DMS 273 (cell line): ENCODE data around the gene CDCP2.
"Not testable (repeated sequence)": the region's sequence is repeated elsewhere in the genome, so short reads cannot be mapped to it uniquely, and the experiment has no call there.

Source experiments
- DNase-seq: peaks from one replicate; lab custom pipeline; 2025; ENCODE audit not compliant: unreplicated experiment; lab: John Stamatoyannopoulos, UW

The CDCP2 gene

DNA sequence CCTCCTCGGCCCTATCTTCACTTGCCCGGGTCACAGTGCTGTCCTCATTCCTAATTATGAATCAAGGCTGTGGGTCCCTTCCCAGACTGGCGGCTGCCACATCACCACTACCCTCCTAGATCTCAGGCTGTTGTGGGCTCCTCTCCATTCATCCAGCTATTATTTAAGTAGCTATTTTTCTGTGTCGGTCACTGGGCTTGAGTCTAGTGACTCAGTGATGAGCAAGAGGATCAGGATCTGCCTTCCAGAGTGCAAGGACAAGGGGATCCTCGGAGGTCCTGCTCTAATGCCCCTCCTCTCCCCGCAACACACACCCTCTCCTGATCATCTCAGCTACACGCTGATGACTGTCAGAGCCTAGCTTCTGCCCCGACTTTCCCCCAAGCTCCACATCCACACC lies 34.1 kb downstream of the CDCP2 start:
- no peak for DNase-seq

DNA sequence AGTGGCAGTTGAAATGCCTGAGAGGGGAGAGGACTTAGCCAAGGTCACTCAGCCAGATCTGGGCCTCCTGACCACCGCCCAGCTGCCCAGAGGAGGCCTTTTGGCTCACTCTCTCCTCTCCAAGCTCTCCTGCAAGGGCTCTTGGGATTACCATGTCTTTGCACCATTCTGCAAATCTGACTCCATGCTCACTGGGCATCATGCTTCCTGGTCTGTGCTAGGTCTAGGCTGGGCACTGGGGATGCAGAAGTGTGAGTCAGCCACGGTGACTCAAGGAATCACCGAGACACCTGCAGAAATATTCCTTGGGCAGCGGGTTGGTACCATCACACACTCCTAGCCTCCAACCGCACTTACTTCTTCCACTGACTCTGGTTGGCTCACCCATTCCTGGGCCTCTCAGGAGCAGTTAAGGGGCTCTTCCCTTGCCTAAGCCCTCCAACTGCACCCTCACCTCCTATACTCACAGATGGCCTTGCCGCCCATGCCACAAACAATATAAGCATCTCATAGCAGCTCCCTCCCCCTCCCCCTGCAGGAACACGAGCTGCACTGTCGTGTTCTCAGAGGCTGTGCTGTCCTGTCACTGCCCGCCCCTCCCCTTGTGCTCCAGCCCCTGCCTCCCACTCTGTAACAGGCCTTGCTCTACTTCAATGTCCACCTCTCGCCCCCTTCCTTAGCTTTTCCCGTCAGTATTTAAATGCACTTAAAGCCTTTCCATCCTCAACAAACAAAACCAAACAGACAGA lies 34.8 kb downstream of the CDCP2 start:
- DNase-seq: no peak

DNA sequence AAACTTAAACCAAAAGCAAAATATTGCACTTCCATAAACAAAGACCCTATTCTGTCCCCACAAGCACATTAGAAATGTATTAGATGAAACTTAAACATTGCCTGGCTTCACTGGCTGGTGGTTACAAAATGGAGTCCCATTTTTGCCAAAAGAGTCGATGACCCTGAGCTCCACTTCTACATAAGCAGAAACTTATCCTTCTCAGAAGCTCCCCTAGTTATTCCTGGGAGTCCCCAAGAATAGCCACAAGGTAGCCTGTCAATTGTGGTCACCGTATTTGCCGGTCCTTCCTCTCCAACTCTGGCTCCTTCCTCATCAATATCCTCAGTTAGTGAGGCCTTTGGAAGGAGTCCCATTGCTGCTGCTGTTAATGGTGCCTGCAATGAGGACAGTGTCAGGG lies 37.3 kb downstream of the CDCP2 start:
- no peak for DNase-seq

DNA sequence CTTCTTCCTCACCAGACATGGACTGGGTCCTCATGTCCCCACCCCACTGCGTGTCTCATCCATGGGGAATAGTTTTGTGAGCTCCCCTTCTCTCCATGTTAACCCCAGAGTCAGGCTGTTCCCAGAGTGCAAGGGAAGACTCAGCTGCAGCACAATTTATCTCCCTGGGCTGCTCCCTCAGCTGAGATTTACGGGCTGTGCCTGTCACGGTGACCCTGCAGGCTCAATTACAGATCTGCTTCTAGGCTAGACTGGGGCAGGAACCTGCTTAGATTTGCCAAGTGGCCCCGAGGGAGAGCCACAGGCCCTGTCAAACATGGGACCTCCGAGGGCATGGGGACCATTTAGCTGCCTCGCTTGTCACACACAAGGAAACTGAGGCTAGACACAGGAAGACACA lies 37.8 kb downstream of the CDCP2 start:
- no peak for DNase-seq

DNA sequence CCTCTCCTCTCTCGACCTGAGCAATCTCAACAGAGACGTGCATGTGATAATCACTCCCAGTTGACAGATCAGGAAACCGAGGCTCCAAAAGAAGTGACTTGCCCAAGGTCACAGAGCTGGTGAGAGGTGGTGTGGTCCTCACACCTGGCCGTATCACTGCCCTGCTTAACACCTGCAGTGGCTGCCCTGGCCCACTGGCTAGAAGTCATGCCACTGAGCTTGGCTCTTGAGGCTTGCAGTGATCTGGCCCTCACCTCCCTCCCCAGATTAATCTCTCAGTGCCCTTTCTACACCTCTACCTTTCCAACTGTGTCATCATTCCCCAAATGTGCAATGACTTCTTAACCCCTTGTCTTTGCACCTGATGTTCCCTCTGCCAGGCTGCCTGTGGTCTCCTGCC lies 38.8 kb downstream of the CDCP2 start:
- DNase-seq: no peak

DNA sequence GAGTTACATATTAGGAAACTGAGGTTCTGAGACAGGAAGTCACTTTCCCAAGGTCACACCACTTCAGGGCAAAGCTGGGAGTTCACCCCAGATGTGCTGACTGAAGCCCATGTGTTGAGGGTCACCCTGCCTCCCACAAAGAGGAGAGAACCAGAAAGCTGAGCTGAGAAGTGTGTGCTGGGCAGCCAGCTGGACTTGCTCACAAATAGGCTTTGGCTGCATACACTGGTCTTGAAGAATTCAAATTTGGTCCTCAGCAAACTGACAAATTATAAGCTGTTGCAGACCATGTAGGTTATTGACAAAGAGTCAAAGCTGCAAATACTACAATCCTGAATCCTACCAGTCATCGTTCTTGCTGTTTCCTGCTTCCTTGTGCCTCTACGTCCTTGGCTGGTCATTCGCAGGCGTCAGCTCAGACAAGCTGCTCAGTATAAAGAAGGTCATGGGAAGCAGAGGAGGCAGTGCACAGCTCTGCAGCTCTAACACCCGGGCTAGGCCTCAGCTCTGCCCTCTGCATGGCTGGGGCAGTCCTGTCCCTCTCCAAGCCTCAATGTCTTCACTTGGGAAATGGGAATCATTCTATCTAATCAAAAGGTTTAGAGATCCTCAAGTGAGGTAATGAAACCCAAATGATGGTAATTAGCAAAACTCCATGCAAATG lies 40.0 kb downstream of the CDCP2 start:
- DNase-seq: no peak

DNA sequence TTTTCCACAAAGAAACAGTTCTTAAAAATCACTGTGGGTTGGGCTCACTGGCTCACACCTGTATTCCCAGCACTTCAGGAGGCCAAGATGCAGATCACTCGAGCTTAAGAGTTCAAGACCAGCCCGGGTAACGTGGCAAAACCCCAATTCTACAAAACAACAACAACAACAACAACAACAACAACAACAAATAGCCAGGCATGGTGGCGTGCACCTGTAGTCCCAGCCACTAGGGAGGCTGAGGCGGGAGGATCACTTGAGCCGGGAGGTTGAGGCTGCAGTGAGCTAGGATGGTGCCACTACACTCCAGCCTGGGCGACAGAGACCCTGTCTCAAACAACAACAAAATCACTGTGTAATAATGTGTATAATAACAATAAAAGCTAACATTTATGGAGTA lies 40.8 kb downstream of the CDCP2 start:
- DNase-seq: no peak

DNA sequence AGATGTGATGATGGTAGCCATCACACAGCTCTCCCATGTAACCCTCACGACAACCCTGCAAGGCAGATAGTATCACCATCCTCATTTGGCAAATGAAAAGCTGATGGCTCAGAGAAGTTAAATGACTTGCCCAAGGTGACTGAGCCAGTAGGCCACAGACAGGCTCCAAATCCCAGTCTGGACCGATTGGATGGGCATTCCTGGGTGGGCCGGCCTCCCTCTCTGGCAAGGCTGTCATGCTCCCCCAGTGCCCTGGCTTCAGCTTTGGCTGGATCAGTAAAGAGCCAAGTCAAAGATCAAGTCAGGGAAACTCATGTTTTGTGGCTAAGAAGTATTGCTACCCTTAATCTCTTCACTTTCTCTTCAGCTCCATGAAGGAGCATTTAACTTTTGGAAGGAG lies 41.2 kb downstream of the CDCP2 start:
- no peak for DNase-seq

DNA sequence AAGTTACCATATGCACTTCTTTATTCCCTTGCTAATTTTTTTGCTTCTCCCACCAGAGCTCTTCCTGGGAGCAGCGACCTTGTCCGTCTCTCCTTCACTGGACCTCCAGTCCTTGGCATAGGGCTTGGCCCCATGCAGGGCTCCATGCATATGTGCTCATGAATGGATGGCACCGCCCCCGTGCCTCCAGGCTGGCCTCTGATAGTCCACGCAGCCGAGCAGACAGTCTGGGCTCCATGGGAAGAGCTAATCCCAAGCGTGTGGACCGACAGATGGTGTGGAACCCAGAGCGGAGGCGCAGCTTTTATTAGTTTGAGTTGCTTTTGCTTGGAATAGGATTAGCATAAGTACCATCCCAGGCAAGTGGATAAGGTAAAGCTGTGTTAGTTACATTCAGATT lies 41.8 kb downstream of the CDCP2 start:
- peak; percentile 97 for DNase-seq

DNA sequence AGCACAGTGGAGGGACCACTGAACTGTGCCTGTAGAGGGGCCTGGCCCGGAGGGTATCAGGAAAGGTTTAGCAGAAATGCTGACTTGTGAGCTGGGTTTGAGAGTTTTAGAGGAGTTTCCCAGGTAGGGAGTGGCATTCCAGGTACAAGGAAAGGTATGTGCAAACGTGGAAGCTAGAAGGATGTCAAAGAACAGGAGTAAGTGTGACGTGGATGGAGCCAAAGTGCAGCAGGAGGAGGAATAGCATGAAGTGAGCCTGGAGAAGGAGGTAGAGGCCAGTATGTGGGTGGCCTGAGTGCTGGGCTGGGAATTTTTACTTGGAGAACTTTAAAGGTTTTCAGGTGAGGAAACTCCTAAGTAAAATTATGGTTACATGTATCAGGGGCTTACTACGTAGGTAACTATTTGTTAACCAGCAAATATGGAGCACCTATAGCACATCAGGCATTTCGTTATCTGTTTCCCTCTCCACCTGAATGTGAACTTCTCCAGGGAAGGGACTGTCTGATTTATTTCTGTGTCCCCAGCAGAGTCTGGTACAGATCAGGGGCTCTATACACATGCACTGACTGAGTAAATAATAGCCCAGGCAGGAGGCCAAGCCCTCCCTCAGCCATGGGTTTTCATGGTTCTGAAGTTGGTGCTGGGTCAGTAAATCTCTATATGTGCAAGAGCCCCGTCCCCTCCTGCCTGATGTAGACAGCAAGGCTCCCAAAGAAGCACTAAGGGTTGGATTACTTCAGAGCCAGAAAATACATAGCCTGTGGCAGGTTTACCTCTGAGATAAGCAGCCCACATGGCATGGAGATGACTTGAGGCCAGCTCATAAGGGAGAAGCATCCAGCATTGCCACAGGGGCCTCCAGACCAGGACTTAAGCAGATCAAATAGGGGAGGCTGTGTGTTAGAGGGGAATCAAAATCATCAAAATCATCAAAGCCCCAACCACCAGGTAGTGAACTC lies 43.4 kb downstream of the CDCP2 start:
- DNase-seq: no peak

DNA sequence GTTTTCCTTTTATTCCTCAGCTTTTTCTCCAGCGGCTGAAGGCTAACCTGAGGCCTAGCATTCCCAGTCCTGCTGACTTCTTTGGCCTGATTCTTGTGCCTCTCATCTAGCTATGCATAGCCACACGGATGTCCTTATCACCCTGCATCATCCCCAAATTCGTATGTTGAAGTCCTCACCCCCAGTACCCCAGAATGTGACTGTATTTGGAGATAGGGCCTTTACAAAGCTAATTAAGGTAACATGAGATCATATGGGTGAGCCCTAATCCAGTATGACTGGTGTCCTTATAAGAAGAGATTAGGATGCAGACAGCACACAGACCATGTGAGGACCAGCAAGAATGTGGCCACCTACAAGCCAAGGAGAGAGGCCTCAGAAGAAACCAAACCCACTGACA lies 44.6 kb downstream of the CDCP2 start:
- DNase-seq: no peak

DNA sequence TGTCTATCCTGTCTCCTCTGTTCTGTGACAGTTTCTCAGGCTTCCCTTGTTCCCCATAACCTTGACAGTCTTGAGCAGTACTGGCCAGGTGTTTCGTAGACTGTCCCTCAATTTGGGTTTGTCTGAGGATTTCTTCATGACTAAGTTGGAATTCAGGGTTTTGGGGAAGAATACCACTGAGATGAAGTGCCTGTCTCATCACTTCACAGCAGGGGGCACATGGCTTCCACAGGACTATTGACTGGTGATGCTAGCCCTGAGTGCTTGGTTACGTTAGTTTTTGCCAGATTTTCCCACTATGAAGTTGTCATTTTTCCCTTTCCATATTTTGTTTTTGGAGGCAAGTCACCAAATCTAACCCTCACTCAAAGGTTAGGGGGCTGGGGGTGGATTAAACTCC lies 45.7 kb downstream of the CDCP2 start:
- DNase-seq: peak; percentile 20

DNA sequence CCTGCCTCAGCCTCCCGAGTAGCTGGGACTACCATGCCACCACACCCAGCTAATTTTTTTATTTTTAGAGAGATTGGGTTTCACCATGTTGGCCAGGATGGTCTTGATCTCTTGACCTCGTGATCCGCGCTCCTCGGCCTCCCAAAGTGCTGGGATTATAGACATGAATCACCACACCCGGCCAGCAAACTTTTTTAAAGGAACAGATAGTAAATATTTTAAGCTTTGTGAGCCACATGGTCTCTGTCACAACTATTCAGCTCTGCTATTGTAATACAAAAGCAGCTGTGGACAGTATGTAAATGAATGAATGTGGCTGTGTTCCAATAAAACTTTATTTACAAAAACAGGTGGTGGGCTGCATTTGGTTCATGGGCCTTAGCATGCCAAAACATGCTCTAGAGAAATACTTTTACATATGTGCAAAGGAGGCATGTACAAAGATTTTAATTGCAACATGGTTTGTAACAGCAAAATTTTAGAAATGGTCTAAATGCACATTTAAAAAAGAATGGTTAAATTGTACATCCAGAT lies 47.0 kb downstream of the CDCP2 start:
- no peak for DNase-seq

DNA sequence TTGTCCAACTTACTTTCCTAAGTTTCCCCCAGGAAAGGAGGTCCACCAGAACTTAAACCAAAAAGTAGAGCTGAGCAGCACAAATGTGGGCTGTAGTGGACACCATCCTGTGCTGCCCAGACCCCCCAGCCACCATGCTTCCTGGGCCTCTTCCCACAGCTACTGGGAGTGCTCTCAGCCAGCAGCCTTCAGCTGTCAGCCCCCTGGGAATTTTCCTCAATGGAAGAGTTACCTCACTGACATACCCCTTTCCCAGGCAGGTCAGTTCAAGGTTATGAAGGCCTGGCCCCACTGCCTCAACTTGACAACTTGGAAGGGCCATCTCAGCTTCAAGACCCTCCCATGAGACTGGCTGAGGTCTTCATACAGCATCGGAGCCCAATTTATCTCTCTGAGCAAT lies 47.7 kb downstream of the CDCP2 start:
- no peak for DNase-seq

DNA sequence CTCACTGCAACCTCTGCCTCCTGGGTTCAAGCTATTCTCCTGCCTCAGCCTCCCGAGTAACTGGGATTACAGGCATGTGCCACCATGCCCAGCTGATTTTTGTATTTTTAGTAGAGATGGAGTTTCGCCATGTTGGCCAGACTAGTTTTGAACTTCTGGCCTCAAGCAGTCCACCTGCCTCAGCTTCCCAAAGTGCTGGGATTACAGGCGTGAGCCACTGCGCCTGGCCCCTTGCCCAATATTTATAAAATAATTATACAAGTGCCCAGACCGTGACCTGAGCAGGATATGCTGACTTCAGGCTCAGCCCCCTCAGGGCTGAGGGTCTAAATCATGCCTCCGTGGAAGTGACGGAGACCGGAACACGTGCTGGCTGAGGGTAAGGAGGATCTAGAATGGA lies 48.2 kb downstream of the CDCP2 start:
- not testable (repeated sequence) for DNase-seq

DNA sequence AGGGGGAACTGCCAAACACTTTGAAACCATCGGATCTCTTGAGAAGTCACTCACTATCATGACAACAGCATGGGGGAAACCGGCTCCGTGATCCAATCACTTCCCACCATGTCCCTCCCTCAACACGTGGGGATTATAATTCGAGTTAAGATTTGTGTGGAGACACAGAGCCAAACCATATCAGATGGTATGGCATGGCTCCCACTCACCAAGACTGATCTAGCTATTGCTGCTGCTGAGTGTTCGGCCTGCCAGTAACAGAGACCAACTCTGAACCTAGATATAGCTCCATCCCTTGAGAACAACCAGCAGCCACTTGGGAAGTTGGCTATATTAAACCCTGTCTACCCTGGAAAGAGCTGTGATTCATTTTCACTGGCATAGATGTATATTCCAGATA lies 49.4 kb downstream of the CDCP2 start:
- no peak for DNase-seq

DNA sequence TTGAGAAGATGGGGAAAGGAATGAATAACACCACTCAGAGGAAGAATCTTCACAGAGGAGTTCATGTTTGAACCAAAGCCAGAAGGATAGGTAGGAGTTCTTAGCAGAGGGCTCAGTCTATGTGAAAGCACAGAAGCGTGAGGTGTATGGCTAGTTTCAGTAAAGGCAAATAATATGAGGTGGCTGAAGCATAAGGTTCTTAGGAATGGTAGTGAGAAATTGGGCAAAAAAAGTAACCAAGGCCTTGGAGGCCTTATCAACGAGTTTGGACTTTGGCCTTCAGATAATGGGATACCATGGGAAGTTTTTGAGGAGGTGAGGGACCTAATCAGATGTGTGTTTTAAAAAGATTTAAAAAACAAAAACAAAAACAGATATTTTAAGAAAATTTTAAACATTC lies 52.3 kb downstream of the CDCP2 start:
- no peak for DNase-seq

DNA sequence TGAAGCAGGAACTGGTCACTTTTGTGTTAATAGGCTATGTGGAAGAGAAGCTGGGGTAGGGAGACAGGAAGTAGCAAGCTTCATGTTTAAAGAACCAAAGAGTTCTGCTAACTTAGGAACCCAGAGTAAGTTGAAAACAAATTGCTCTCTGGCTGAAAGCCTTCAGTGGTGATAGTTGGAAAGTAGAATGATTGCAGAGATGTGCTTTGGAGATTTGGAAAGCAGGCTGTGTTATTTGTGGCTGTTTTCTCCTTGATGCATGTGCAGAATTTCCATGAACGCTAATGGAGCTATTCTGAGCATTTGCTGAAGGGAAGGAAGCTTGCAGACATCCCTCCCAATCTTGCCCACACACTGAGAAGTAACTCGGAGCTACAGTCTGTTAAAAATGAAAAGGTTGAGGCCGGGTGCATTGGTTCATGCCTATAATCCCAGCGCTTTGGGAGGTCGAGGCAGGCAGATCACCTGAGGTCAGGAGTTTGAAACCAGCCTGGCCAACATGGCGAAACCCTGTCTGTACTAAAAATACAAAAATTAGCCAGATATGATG lies 53.7 kb downstream of the CDCP2 start:
- DNase-seq: no peak

DNA sequence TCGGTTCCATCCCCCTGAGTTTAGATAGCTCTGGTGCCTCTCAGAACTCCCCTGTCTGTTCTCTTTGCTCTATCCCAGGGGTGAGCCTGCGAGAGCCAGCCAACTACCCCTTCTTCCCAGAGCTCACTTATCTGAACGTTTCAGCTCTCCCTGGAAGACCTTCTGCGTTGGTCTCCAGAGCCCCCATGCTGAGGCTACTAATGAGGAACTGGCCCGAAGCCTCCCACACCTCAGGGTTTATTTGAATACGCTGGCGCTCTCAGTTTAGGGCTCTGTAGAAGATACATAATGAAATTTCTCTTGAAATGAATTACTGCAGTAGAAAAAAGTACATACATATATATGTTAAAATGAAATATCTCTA lies 55.9 kb downstream of the CDCP2 start:
- no peak for DNase-seq

DNA sequence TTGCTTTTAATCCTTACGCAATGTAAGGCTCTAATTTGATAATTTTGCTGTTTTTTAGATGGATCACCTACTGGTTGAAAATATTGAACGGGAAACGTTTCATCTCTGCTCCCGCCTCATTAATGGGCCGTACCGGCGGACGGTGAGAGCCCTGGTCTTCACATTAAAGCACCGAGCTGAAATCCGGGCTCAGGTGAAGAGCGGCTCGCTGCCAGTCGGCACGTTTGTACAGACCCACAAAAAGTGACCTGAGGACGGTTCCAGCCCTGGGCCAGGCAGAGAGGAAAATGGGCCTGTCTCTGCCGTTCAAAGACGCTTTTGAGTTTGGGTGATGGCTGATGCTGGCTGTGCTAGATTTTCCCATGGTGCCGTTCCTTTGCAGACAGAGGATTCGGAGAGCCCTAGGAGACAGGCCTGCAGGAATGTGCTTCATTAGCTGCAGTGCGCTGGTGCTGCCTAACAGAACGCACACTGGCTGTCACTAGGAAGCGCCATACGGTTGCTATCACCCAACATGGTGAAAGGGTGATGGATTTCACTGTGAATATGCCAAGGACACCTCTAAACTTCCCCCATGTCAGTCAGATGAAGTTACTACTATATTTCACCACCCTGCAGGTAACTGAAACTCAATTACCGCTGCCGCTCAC lies 56.4 kb downstream of the CDCP2 start:
- DNase-seq: no peak
